ENCODE results near the gene RFX1. TPM values are rescaled to one million over a fixed set of nuclear protein-coding genes. Genes with fewer than 3 reads are reported as not detected.
A peak's percentile ranks its signal among the peaks of the same experiment; 100 is the strongest.

The RFX1 gene
- total and polyA plus RNA-seq, 2 experiments from 2014 or later: 1.7 to 2.5 TPM

GRCh38 chr19:14002571-14003250 is 3.4 kb downstream of the RFX1 start:
- Histone ChIP-seq H3K27me3 (replicated peaks; ENCODE audit: insufficient read depth) (no peaks in the 10 kb centered on the region), H3K4me3 (no peak overlapping the region), H3K4me2 (ENCODE audit: unreplicated experiment) (peak overlapping the region; percentile 57), H3K4me1 (ENCODE audit: insufficient read depth) (peaks cover 15% of the 10 kb centered on the region; the same call in 1 of the 2 replicates), H3F3A (ENCODE audit: insufficient read depth) (peaks cover 21% of the 10 kb centered on the region), H3K9me2 (ENCODE audit: insufficient read depth) (no peaks in the 10 kb centered on the region), H3K36me3 (ENCODE audit: low read depth) (0 out of 2 replicates have a peak, but pooled peaks cover 6% of the 10 kb centered on the region), H3K79me2 (ENCODE audit: insufficient read depth) (peaks cover 41% of the 10 kb centered on the region), H2AFZ (peak overlapping the region; percentile 46), H4K20me1 (ENCODE audit: insufficient read depth) (no peaks in the 10 kb centered on the region), H3K9me3 (ENCODE audit: low read depth) (peaks cover 8% of the 10 kb centered on the region), H3K27ac (peak overlapping the region; percentile 97), H3K9ac (peak overlapping the region; percentile 32)
- TF ChIP-seq EZH2 (IDR thresholded peaks at IDR 0.05; ENCODE audit: insufficient read depth, poor library complexity, severe bottlenecking) (no peak), EZH2phosphoT487 (IDR thresholded peaks at IDR 0.05; ENCODE audit: insufficient read depth, low read depth) (no peak)
- in situ Hi-C loops (cut with MboI): no loop called here
- 51 to 52% methylated on average over 13 of the region's 13 CpGs for WGBS, 2 experiments (ENCODE audit: low coverage in 1 of 2, low lambda C conversion rate in 2 of 2, missing lambda C conversion rate in 2 of 2)
- no peak for DNase-seq

DNA sequence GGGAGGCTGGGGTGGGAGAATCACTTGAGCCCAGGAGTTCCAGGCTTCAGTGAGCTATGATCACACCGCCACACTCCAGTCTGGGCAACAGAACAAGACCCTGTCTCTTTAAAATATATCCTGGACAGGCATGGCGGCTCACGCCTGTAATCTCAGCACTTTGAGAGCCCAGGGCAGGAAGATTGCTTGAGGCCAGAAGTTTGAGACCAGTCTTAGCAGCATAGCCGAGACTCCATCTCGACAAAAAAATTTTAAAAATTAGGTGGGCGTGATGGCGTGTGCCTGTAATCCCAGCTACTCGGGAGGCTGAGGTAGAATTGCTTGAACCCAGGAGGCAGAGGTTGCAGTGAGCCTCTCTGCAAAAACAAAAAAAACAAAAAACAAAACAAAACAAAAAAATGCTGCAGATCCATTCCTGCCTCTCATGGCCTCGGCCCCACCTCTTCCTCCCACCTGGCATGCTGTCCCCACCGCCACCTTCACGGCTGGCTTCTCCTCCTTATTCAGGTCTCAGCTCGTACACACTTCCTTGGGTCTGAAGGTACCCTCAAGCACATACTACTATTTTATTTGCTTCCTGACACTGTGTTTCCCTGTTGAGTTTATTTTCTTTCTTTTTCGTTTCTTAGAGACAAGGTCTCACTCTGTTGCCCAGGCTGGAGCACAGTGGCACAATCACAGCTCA is 5.3 kb downstream of the RFX1 start:
- H3K9me2 ChIP-seq (ENCODE audit: insufficient read depth): no peaks in the 10 kb centered on the region
- peaks cover 15% of the 10 kb centered on the region; the same call in 1 of the 2 replicates for H3K4me1 ChIP-seq (ENCODE audit: insufficient read depth)
- H3K27ac ChIP-seq: no peak overlapping the region
- peaks cover 41% of the 10 kb centered on the region for H3K79me2 ChIP-seq (ENCODE audit: insufficient read depth)
- H3K9me3 ChIP-seq (ENCODE audit: low read depth): peaks cover 8% of the 10 kb centered on the region
- H3K9ac ChIP-seq: no peak overlapping the region
- DNase-seq: no peak
- peaks cover 21% of the 10 kb centered on the region for H3F3A ChIP-seq (ENCODE audit: insufficient read depth)
- 89 to 91% methylated on average over 13 of the region's 13 CpGs for WGBS, 2 experiments (ENCODE audit: low coverage in 1 of 2, low lambda C conversion rate in 2 of 2, missing lambda C conversion rate in 2 of 2)
- 0 out of 2 replicates have a peak, but pooled peaks cover 6% of the 10 kb centered on the region for H3K36me3 ChIP-seq (ENCODE audit: low read depth)
- no peaks in the 10 kb centered on the region for H3K27me3 ChIP-seq (replicated peaks; ENCODE audit: insufficient read depth)
- in situ Hi-C loops (cut with MboI): no loop called here
- no peak overlapping the region for H2AFZ ChIP-seq
- H3K4me2 ChIP-seq (ENCODE audit: unreplicated experiment): no peak overlapping the region
- TF ChIP-seq EZH2 (IDR thresholded peaks at IDR 0.05; ENCODE audit: insufficient read depth, poor library complexity, severe bottlenecking) (no peak), EZH2phosphoT487 (IDR thresholded peaks at IDR 0.05; ENCODE audit: insufficient read depth, low read depth) (no peak)
- H4K20me1 ChIP-seq (ENCODE audit: insufficient read depth): no peaks in the 10 kb centered on the region
- H3K4me3 ChIP-seq: no peak overlapping the region

- peaks cover 10% of the 10 kb centered on the region; the same call in 1 of the 2 replicates for H3F3A ChIP-seq (ENCODE audit: insufficient read depth)
- H3K4me2 ChIP-seq (ENCODE audit: unreplicated experiment): no peak overlapping the region
- H3K36me3 ChIP-seq (ENCODE audit: low read depth): 0 out of 2 replicates have a peak, but pooled peaks cover 6% of the 10 kb centered on the region
- no peak overlapping the region for H3K27ac ChIP-seq
- 91 to 97% methylated on average over 3 of the region's 3 CpGs for WGBS, 2 experiments (ENCODE audit: low coverage in 1 of 2, low lambda C conversion rate in 2 of 2, missing lambda C conversion rate in 2 of 2)
- TF ChIP-seq EZH2phosphoT487 (IDR thresholded peaks at IDR 0.05; ENCODE audit: insufficient read depth, low read depth) (no peak), EZH2 (IDR thresholded peaks at IDR 0.05; ENCODE audit: insufficient read depth, poor library complexity, severe bottlenecking) (no peak)
- H3K4me3 ChIP-seq: no peak overlapping the region
- H3K27me3 ChIP-seq (replicated peaks; ENCODE audit: insufficient read depth): no peaks in the 10 kb centered on the region
- no peak overlapping the region for H3K9ac ChIP-seq
- no peaks in the 10 kb centered on the region for H3K9me2 ChIP-seq (ENCODE audit: insufficient read depth)
- in situ Hi-C loops (cut with MboI): no loop called here
- no peak for DNase-seq
- peaks cover 10% of the 10 kb centered on the region; the same call in 1 of the 2 replicates for H3K4me1 ChIP-seq (ENCODE audit: insufficient read depth)
- no peaks in the 10 kb centered on the region for H4K20me1 ChIP-seq (ENCODE audit: insufficient read depth)
- no peak overlapping the region for H2AFZ ChIP-seq
- H3K9me3 ChIP-seq (ENCODE audit: low read depth): peaks cover 8% of the 10 kb centered on the region
- peaks cover 41% of the 10 kb centered on the region for H3K79me2 ChIP-seq (ENCODE audit: insufficient read depth)
Observed at GRCh38 chr19:13999085-13999484, 7.0 kb downstream of the RFX1 start.

DNA sequence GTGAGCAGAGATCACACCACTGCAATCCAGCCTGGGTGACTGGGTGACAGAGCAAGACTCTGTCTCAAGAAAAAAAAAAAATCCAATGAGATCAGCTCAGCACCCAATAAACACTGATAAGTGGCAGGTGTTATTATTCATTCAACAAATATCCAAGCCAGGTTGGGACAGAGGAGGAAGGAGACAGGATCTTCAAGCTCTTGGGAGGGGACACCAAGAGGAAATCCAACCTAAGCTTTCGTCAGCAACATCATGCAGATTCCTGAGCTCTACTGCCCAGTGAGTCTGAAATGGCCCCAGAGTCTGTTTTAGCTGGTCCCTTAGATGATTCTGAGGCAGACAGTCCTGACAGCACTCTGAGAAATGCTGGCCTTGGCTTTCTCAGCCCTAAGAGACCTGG is 7.7 kb downstream of the RFX1 start:
- in situ Hi-C loops (cut with MboI): no loop called here
- H3K4me2 ChIP-seq (ENCODE audit: unreplicated experiment): no peak overlapping the region

More for the DNA sequence above, 7.7 kb downstream of the RFX1 start:
- H3K79me2 ChIP-seq (ENCODE audit: insufficient read depth): peaks cover 41% of the 10 kb centered on the region
- H3K9ac ChIP-seq: no peak overlapping the region
- peaks cover 5% of the 10 kb centered on the region; the same call in 1 of the 2 replicates for H3F3A ChIP-seq (ENCODE audit: insufficient read depth)
- no peak for DNase-seq
- TF ChIP-seq EZH2 (IDR thresholded peaks at IDR 0.05; ENCODE audit: insufficient read depth, poor library complexity, severe bottlenecking) (no peak), EZH2phosphoT487 (IDR thresholded peaks at IDR 0.05; ENCODE audit: insufficient read depth, low read depth) (no peak)
- no peak overlapping the region for H3K4me3 ChIP-seq
- H4K20me1 ChIP-seq (ENCODE audit: insufficient read depth): no peaks in the 10 kb centered on the region
- 0 out of 2 replicates have a peak, but pooled peaks cover 6% of the 10 kb centered on the region for H3K36me3 ChIP-seq (ENCODE audit: low read depth)
- peaks cover 8% of the 10 kb centered on the region for H3K9me3 ChIP-seq (ENCODE audit: low read depth)
- WGBS, 2 experiments (ENCODE audit: low coverage in 1 of 2, low lambda C conversion rate in 2 of 2, missing lambda C conversion rate in 2 of 2): 94 to 100% methylated on average over 1 of the region's 1 CpG
- no peaks in the 10 kb centered on the region for H3K27me3 ChIP-seq (replicated peaks; ENCODE audit: insufficient read depth)
- no peak overlapping the region for H3K27ac ChIP-seq
- H3K4me1 ChIP-seq (ENCODE audit: insufficient read depth): peaks cover 9% of the 10 kb centered on the region; the same call in 1 of the 2 replicates
- H2AFZ ChIP-seq: no peak overlapping the region
- no peaks in the 10 kb centered on the region for H3K9me2 ChIP-seq (ENCODE audit: insufficient read depth)

Data from GM23248 (cell line).